GM21447 (cell line): ENCODE data around the gene SPINT1.

ENCODE experiments used
- ATAC-seq: cut with Tn5 transposase; IDR thresholded peaks from one replicate; pipeline ENCODE4 v1.9.1; 2021; ENCODE audit not compliant: unreplicated experiment

The SPINT1 gene, protein sequence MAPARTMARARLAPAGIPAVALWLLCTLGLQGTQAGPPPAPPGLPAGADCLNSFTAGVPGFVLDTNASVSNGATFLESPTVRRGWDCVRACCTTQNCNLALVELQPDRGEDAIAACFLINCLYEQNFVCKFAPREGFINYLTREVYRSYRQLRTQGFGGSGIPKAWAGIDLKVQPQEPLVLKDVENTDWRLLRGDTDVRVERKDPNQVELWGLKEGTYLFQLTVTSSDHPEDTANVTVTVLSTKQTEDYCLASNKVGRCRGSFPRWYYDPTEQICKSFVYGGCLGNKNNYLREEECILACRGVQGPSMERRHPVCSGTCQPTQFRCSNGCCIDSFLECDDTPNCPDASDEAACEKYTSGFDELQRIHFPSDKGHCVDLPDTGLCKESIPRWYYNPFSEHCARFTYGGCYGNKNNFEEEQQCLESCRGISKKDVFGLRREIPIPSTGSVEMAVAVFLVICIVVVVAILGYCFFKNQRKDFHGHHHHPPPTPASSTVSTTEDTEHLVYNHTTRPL

DNA sequence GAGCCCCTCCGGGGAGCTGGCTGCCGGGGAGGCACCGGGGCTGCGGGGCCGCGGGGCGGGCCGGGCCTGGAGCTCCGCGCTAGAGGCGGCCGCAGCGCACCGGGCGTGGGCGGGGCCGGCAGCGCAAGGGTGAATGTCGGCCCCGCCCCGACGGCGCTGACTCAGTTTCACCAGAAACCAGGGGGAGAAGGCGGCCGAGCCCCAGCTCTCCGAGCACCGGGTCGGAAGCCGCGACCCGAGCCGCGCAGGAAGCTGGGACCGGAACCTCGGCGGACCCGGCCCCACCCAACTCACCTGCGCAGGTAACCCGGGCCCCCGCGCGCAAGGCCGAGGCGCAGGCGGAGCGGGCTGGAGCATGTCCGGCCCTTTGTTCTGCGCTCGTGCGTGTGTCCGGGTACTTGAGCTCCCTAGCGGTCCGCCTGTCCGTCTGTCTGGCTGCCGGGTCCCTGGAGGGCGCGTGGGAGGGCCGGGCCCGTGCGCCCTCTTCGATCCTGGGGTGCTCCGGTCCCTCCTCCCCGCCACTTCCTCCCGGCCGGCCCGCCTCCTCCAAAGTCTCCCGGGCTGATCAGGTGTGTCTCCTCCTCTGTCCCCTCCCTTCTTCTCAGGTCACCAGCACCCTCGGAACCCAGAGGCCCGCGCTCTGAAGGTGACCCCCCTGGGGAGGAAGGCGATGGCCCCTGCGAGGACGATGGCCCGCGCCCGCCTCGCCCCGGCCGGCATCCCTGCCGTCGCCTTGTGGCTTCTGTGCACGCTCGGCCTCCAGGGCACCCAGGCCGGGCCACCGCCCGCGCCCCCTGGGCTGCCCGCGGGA, at the start of gene SPINT1:
SPINT1 (plus strand) TSS at position 164 of the 811 bp plus-strand sequence; CDS start at position 671, 507 bp downstream.
- no peak for ATAC-seq

DNA sequence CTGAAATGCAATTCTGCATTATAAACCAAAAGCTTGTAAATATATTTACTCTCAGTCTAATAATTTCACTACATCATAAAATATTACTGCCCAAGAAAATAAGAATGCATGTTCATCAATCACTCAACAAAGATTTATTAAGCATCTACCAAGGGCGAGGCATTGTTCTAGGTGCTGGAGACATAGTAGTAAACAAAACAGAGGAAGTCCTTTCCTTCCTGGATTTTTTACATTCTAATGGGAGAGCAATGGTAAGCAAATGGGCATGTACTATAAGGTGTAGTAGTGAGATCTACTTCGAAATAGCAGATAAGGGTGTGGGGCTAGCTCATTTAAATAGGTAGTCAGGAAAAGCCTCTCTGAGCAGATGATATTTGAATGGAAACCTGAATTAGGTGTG, 47.8 kb upstream of the SPINT1 start:
- no peak for ATAC-seq

- no peak for ATAC-seq
Measured at GRCh38 chr15:40796512-40796911, 47.3 kb upstream of the SPINT1 start.

DNA sequence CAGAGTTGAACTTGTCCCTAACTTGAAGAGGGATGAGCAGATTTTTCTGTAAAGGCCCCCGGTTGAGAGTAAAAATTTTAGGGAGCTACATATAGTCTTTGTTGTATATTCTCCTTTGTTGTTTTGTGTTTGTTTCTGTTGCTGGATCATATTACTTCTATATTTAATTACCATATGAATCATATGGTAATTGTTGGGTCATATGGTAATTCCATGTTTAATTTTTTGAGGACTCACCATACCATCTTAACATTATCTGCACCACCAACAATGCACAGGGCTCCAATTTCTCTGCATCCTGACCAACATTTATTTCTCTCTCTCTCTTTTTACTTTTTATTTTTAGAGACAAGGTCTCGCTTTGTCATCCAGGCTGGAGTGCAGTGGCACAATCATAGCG, 44.3 kb upstream of the SPINT1 start:
- ATAC-seq = no peak

DNA sequence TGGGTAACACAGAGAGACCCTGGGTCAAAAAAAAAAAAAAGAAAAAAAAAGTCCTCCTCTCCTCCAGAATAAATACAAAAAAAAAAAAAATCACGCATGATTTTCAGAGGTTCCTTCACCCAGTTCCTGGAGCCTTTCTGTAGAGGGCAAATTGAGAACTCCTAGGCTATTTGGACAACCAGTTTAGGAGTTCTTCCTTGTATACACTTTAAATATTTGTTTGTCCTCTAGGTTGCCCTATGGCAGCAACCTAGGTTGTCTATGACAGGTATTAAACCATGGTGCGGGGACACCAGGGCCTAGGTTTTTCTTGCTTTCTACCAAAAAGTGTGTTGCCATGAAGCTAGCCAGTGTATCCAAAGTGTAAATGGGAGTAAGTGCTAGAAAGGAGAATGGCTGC, 40.8 kb upstream of the SPINT1 start:
- ATAC-seq = no peak

GRCh38 chr15:40803688-40804087, 40.2 kb upstream of the SPINT1 start:
- ATAC-seq = no peak

DNA sequence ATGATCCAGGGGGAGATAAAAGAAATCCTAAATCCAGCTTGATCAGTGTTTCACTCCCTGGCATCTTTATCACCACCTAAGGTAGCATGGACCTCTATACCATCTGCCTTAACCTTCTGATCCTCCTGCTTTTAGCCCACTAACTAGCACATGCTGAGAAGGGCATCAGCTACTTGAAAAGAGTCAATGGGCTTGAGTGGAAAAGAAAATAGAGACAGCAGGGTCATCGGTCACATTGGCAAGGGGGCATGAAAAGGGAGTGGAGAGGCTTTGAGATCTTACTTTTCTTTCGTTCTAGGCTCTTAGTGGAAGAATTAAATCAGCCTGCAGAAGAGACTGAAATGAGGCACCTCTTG, 37.2 kb upstream of the SPINT1 start:
- ATAC-seq = no peak

- peak; percentile 90 for ATAC-seq
Measured at GRCh38 chr15:40807028-40807887, 36.6 kb upstream of the SPINT1 start, which contains the start of the genes DNAJC17 and ZFYVE19. Gene DNAJC17, minus strand, starts transcription at chr15:40807473. Its CDS starts 27 bp downstream, at chr15:40807446. Gene ZFYVE19, plus strand, starts transcription at chr15:40807089. Its CDS starts 501 bp downstream, at chr15:40807590.

DNA sequence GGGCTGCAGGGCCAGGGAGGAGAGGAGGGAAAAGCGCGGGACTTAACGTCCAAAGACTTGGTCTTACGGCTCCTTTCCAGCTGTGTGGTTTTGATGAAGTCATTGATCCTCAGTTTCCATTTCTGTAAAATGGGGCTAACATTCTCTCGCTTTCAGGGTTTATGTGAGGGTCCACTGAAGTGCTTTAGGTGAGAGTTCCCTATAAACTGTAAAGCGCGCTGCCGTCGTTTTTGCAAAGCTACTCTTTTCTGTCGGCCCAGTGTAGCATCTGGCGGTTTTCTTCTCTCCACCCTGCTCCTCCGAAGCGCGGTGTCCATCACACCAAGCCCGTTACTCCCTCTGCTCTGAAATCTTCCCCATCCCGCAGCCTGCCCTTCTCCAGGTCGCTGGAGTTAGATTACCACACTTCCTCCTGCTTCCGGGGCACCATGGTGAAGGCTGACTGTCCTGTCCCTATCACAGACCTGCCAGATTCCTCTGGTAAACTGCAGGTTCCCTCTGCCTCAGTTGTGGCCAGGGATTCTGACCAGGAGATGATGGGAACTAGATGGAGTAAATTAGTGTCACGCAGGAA, 35.9 kb upstream of the SPINT1 start:
- no peak for ATAC-seq

DNA sequence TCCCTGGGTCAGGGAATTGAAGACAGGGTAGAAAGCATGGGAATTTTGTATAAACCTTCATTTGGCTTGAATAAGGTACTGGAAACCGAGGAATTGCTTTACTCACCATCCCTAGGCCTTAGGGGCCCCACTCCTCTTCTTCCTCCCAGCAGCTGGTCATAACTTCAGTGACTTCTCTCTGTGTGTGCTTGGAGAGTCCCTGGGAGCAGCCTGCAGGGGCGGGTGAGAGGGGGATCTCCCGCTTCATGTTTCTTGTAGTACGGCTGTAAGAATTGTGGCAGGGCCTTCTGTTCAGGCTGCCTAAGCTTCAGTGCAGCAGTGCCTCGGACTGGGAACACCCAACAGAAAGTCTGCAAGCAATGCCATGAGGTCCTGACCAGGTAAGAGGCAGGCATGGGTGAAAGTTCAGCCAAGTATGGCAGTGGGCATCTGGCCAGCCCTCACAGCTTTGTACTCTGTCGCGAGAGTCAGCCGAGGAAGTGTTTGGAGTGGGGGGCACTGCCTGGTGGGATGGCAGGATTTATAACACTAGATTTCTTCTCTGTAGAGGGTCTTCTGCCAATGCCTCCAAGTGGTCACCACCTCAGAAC, 34.9 kb upstream of the SPINT1 start:
- no peak for ATAC-seq

DNA sequence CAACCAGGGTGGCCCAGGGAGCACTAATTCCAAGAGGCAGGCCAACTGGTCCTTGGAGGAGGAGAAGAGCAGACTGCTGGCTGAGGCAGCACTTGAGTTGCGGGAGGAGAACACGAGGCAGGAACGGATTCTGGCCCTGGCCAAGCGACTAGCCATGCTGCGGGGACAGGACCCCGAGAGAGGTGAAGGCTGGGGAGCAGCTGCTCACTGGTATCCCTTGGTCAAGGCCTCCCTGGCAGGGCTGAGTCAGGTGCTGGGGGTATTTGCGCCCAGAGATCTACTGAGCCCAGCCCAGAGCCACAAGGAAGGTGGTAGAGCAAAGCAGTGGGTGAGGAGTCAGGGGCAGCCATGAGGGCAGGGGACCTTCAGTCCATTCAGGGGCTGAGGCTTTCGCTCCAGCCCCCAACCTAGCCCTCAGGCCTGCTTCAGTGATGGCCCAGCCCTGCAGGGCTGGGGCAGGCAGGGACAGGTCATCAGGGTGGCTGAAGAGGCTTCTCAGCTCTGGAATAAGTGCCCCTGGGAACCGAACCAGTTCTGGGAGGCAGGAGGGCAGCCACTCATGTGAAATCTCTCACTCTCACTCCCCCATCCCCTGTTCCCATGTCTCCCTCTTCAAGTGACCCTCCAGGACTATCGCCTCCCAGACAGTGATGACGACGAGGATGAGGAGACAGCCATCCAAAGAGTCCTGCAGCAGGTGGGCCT, 31.0 kb upstream of the SPINT1 start:
- no peak for ATAC-seq

DNA sequence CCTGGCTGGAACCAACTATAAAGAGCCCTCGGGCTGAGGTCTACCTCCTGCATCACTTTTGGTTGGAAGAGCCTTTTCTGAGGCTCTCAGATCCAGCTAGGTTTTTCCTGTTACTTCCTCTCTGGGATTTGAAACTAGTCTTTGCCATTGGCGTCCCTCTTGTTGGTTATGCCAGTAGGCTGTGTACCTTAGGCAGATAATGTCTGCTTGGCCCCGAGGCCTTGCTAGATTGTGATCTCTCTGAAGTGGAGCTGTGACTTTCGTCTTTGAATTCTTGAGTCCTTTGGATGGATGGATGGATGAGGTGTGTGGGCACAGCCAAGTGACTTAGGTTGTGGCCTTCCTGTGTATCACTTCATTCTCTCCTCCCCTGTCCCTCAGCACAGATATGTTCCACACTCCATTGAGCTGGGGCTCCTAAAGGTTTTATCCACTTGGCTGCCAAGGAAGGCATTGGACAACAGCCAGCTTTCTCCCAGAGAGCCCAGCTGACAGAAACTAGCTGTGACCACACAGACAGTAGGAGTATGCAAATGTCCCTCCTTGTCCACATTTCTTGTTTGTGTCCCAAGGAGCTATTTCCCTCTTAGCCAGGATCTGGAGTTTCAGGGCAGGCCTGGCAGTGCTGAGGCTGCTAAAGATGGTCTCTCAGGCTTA, 28.7 kb upstream of the SPINT1 start:
- ATAC-seq = no peak

DNA sequence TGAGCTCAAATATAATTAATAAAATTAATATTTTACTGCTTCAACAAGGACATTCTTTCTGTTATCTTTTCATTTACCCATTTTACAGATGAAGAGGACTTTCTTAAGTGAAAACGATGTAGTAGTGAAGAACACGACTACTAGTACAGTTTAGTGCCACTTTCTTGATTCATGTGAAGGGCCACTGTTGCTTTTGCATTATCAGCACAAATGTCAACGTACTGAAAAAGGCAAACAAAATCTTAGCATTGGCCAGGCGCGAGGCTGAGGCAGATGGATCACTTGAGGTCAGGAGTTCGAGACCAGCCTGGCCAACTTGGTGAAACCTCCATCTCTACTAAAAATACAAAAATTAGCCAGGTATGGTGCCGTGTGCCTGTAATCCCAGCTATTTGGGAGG, 24.8 kb upstream of the SPINT1 start:
- no peak for ATAC-seq

DNA sequence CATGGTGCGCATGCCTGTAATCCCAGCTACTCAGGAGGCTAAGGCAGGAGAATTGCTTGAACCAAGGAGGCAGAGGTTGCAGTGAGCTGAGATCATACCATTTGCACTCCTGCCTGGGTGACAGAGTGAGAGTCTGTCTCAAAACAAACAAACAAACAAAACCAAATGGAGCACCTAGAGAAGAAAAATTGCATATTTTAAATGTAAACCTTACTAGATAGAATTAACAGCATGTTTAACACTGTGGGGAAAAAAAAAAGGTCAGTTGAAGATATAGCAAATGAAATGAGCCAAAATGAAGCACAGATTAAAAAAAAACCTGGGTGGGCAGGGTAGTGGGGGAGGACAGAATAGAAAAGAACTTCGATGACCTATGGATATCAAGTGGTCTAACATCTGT, 22.7 kb upstream of the SPINT1 start:
- no peak for ATAC-seq

DNA sequence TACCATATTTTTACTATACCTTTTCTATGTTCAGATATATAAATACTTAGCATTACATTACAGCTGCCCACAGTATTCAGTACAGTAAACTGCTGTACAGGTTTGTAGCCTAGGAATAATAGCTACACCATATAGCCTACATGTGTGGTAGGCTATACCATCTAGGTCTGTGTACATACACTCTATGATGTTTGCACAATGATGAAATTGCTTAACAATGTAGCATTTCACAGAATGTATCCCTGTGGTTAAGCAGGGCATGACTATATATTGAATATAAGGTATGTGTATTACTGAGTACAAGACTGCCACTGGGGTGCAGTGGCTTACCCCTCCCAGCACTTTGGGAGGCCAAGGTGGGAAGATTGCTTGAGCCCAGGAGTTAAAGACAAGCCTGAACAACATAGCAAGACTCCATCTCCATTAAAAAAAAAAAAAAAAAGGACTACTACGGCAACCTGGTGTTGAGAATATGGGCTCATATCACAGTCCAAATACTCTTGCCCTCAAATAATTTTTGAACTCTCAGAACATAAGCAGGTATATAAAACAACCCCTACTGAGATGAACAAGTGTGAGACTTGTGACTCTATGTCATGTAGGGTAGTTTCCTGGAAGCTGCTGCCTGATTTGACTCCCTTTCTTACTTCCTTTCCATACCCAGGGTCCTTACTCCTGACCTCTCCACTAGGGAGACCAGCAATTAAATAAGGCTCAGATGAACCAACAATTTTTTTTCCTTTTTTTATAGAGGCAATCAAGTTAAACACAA, 20.1 kb upstream of the SPINT1 start:
- no peak for ATAC-seq

DNA sequence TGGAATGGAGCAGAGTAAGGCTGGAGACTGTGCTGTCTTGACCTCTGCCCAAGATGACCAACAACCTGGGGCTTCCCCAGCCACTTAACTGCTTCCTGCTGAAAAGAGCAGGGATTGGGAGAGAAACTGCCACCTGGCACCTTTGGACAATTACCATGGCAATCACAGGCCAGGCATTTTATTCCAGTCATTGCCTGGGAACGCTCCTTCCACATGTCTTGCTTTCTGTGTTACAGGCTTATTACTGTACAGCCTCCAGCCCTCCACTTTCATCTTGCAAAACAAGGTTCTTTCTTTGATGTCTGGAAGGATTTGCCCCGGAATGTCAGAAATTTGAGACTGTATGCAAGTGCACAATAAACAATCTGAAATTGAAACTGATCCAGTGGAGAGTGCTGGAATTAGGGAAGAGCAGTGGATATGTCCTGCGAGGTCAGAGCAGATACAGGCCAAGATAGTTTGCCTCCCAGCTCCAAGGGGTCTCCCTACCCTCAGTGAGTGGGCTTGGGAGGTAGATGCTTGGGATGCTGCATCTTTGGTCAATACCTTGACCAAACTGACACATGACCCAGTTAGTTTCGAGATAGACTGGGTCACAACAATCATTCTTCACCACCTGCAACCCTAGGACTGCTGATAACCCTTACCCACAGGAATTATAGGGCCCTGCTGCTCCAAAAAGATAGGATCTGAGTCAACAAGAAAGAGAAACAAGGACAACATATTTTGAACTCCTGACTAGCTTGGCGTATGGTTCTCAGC, 18.0 kb upstream of the SPINT1 start:
- ATAC-seq = no peak

- no peak for ATAC-seq
Measured at GRCh38 chr15:40826423-40827075, 17.3 kb upstream of the SPINT1 start.
